GM23338 (cell line): ENCODE measurements around the gene NINJ2. TPM values are rescaled to one million over a fixed set of nuclear protein-coding genes. Genes with fewer than 3 reads are reported as not detected.

Source experiments
- ATAC-seq: fragments of 200-7000 bp; cut with Tn5 transposase; 3 replicates; pipeline ENCODE4 v1.9.1; 2020
- DNase-seq: peaks from one replicate; pipeline ENCODE4 v3.0.0-alpha.2; 2015; ENCODE audit warnings: low spot score
- H2AFZ ChIP-seq: fragments of 200-600 bp; sonication (generic); 2 replicates; pipeline ENCODE4 v1.8.0; 2016; ENCODE audit warnings: antibody characterized with exemption, mild to moderate bottlenecking, moderate library complexity
- H3F3A ChIP-seq: fragments of 200-600 bp; sonication (generic); replicated peaks from 2 replicates; pipeline ENCODE4 v1.8.0; 2017; ENCODE audit warnings: antibody characterized with exemption, mixed run types, low read depth
- H3K27ac ChIP-seq: fragments of 200-600 bp; sonication (generic); 2 replicates; pipeline ENCODE4 v1.6.1; 2016; ENCODE audit warnings: low read depth
- H3K27me3 ChIP-seq: fragments of 200-600 bp; sonication (generic); 2 replicates; pipeline ENCODE4 v1.8.0; 2016; ENCODE audit warnings: mild to moderate bottlenecking, mixed run types, moderate library complexity; ENCODE audit not compliant: insufficient read depth
- H3K36me3 ChIP-seq: fragments of 200-600 bp; sonication (generic); 2 replicates; pipeline ENCODE4 v1.8.0; 2016; ENCODE audit warnings: mild to moderate bottlenecking; ENCODE audit not compliant: insufficient read depth
- H3K4me1 ChIP-seq: fragments of 200-600 bp; sonication (generic); 2 replicates; pipeline ENCODE4 v1.8.0; 2016; ENCODE audit warnings: mild to moderate bottlenecking, moderate library complexity; ENCODE audit not compliant: insufficient read depth
- H3K4me2 ChIP-seq: fragments of 200-600 bp; sonication (generic); 2 replicates; pipeline ENCODE4 v1.7.1; 2017; ENCODE audit warnings: mixed run types
- H3K4me3 ChIP-seq: fragments of 200-600 bp; sonication (generic); 2 replicates; pipeline ENCODE4 v1.6.1; 2016; ENCODE audit warnings: mixed run types
- H3K79me2 ChIP-seq: fragments of 200-600 bp; sonication (generic); replicated peaks from 2 replicates; pipeline ENCODE4 v1.8.0; 2017; ENCODE audit warnings: mild to moderate bottlenecking; ENCODE audit not compliant: insufficient read depth
- H3K9me2 ChIP-seq: fragments of 200-600 bp; sonication (generic); 2 replicates; pipeline ENCODE4 v1.8.0; 2017; ENCODE audit not compliant: insufficient read depth
- H4K20me1 ChIP-seq: fragments of 200-600 bp; sonication (generic); replicated peaks from 2 replicates; pipeline ENCODE4 v1.8.0; 2017; ENCODE audit warnings: mild to moderate bottlenecking; ENCODE audit not compliant: insufficient read depth
- H3K27ac Mint-ChIP-seq: 2 replicates; pipeline ENCODE4 v1.8.0; 2020; ENCODE audit warnings: inconsistent platforms, mild to moderate bottlenecking, moderate library complexity, mixed read lengths
- H3K27me3 Mint-ChIP-seq: 3 replicates; pipeline ENCODE4 v1.8.0; 2022; ENCODE audit warnings: low read depth, mild to moderate bottlenecking, moderate library complexity, mixed read lengths, inconsistent platforms; ENCODE audit not compliant: insufficient read depth, poor library complexity
- H3K36me3 Mint-ChIP-seq: 3 replicates; pipeline ENCODE4 v1.8.0; 2021; ENCODE audit warnings: low read depth, mild to moderate bottlenecking, inconsistent platforms, moderate library complexity, mixed read lengths
- H3K4me1 Mint-ChIP-seq: 3 replicates; pipeline ENCODE4 v1.8.0; 2020; ENCODE audit warnings: mild to moderate bottlenecking, inconsistent platforms, mixed read lengths
- H3K4me3 Mint-ChIP-seq: 3 replicates; pipeline ENCODE4 v1.8.0; 2021; ENCODE audit warnings: moderate library complexity, mild to moderate bottlenecking, inconsistent platforms, mixed read lengths
- H3K9me3 Mint-ChIP-seq: 3 replicates; pipeline ENCODE4 v1.8.0; 2020; ENCODE audit warnings: moderate library complexity, mild to moderate bottlenecking, inconsistent platforms, mixed read lengths
- CREB1 ChIP-seq: fragments of 250-450 bp; sonication (Bioruptor Pico); IDR thresholded peaks from 2 replicates; pipeline ENCODE4 v1.5.0; 2020; ENCODE audit warnings: low read depth, mild to moderate bottlenecking, moderate library complexity
- ETS1 ChIP-seq: IDR thresholded peaks from 2 replicates; pipeline ENCODE4 v1.6.1; 2016; ENCODE audit warnings: antibody characterized with exemption
- EZH2 ChIP-seq: fragments of 200-600 bp; sonication (generic); IDR thresholded peaks from one replicate; pipeline ENCODE4 v1.8.0; 2017; ENCODE audit warnings: antibody characterized with exemption, mild to moderate bottlenecking, low read depth; ENCODE audit not compliant: unreplicated experiment
- EZH2phosphoT487 ChIP-seq: fragments of 200-600 bp; sonication (generic); IDR thresholded peaks from one replicate; pipeline ENCODE4 v1.8.1; 2018; ENCODE audit warnings: antibody characterized with exemption; ENCODE audit not compliant: unreplicated experiment
- JUNB ChIP-seq: IDR thresholded peaks from one replicate; pipeline ENCODE4 v1.6.1; 2016; ENCODE audit warnings: antibody characterized with exemption; ENCODE audit not compliant: unreplicated experiment
- NANOG ChIP-seq: IDR thresholded peaks from 2 replicates; pipeline ENCODE4 v1.6.1; 2016; ENCODE audit warnings: antibody characterized with exemption, borderline replicate concordance
- REST ChIP-seq: IDR thresholded peaks from one replicate; pipeline ENCODE4 v1.6.1; 2018; ENCODE audit warnings: antibody characterized with exemption; ENCODE audit not compliant: unreplicated experiment
- ZNF331 ChIP-seq: fragments of 250-450 bp; sonication (Bioruptor Pico); IDR thresholded peaks from 2 replicates; pipeline ENCODE4 v1.5.0; 2020; ENCODE audit warnings: low read depth, mild to moderate bottlenecking, moderate library complexity
- ZNF462 ChIP-seq: fragments of 250-450 bp; sonication (Bioruptor Pico); IDR thresholded peaks from 2 replicates; pipeline ENCODE4 v1.5.0; 2020; ENCODE audit warnings: mild to moderate bottlenecking, moderate library complexity
- polyA plus RNA-seq: library from polyadenylated mRNA; unstranded; fragments of >200 nt; fragmentation: Nextera tagmentation; extraction: Ambion mirVana; gene quantifications from 2 replicates; pipeline ENCODE4 v1.2.1, GENCODE V29; 2016
- total RNA-seq: library from RNA; depleted of rRNA; stranded (reverse); fragments of >200 nt; shearing (Covaris generic); gene quantifications from 2 replicates; pipeline ENCODE4 v1.2.3, GENCODE V29; 2014

Gene NINJ2
- total and polyA plus RNA-seq, 2 experiments from 2014 or later: 0.94 to 2.6 TPM

GRCh38 chr12:612886-613285 lies 50.4 kb downstream of the NINJ2 start (continued):
- no peak for TF ChIP-seq JUNB
- no peak for TF ChIP-seq ZNF462 (CRISPR knock-in tag)
- TF ChIP-seq EZH2phosphoT487: no peak
- no peak for TF ChIP-seq CREB1 (CRISPR knock-in tag)

- no peaks in the 10 kb centered on the region for H3K36me3 Mint-ChIP-seq
- H4K20me1 ChIP-seq: no peaks in the 10 kb centered on the region
- TF ChIP-seq EZH2 (no peak), NANOG (no peak), JUNB (no peak), REST (no peak), ETS1 (no peak), ZNF331 (CRISPR knock-in tag) (no peak)
Measured at GRCh38 chr12:612293-612692, 51.0 kb downstream of the NINJ2 start.

More at GRCh38 chr12:612293-612692, 51.0 kb downstream of the NINJ2 start:
- Mint-ChIP-seq H3K9me3 (no peaks in the 10 kb centered on the region), H3K4me1 (peaks cover 6% of the 10 kb centered on the region), H3K4me3 (no peak overlapping the region), H3K27ac (no peak overlapping the region), H3K27me3 (peaks cover 4% of the 10 kb centered on the region)
- no peaks in the 10 kb centered on the region for H3K36me3 ChIP-seq
- ATAC-seq (peak; percentile 53), DNase-seq (peak; percentile 24)
- no peak overlapping the region for H2AFZ ChIP-seq
- H3K27me3 ChIP-seq: no peaks in the 10 kb centered on the region
- H3K4me1 ChIP-seq: no peaks in the 10 kb centered on the region
- no peaks in the 10 kb centered on the region for H3K9me2 ChIP-seq
- no peaks in the 10 kb centered on the region for H3K79me2 ChIP-seq
- H3K4me2 ChIP-seq: no peak overlapping the region
- no peaks in the 10 kb centered on the region for H3F3A ChIP-seq
- H3K4me3 ChIP-seq: no peak overlapping the region
- no peak overlapping the region for H3K27ac ChIP-seq
